Endothelial cell of umbilical vein (primary cell): ENCODE measurements around the gene RAD51B. TPM values are rescaled to one million over a fixed set of nuclear protein-coding genes. Genes with fewer than 3 reads are reported as not detected.

Source experiments
- BruUV-seq: library from RNA; stranded (reverse); fragments of 400-500 nt; replicated peaks from 2 replicates; lab custom pipeline; 2021; lab: Mats Ljungman, UMichigan
- CTCF ChIA-PET: fragments of 300-600, 350-600 bp; sonication (Branson Sonifier 250); formaldehyde crosslinking; loops from one replicate; lab custom pipeline; 2021; ENCODE audit warnings: antibody characterized with exemption, inconsistent platforms; lab: Charles Lee
- POLR2A ChIA-PET: fragments of 300-600, 350-600 bp; sonication (Branson Sonifier 250); formaldehyde crosslinking; loops from one replicate; lab custom pipeline; 2021; ENCODE audit warnings: antibody characterized with exemption, inconsistent platforms; lab: Charles Lee
- DNase-seq: peaks from one replicate; pipeline ENCODE4 v3.0.0-alpha.2; 2011; ENCODE audit warnings: low read depth, low spot score
- FAIRE-seq: peaks from 2 replicates; lab custom pipeline; 2011; peaks lifted over from hg19 to GRCh38; lab: Jason Lieb, UNC
- H2AFZ ChIP-seq: 2 replicates; pipeline ENCODE4 v1.6.0; 2012; ENCODE audit warnings: low read depth, low read length, control low read depth, inconsistent platforms
- H3K27ac ChIP-seq: 2 replicates; pipeline ENCODE4 v1.5.1; 2011; ENCODE audit warnings: low read depth, mild to moderate bottlenecking, control low read depth, low read length, moderate library complexity; ENCODE audit not compliant: insufficient read depth
- H3K27me3 ChIP-seq, 2 experiments: 2 replicates each; pipeline versions ENCODE4 v1.6.0 to v1.6.1; 2011; ENCODE audit warnings: low read length in 2 of 2, mixed read lengths in 1 of 2; ENCODE audit not compliant: control insufficient read depth in 2 of 2, insufficient read depth in 2 of 2
- H3K36me3 ChIP-seq, 2 experiments: 2 replicates in 1 of 2; 3 replicates in 1 of 2; pipeline ENCODE4 v1.5.1; 2011; ENCODE audit warnings: low read length in 2 of 2, mild to moderate bottlenecking in 1 of 2, moderate library complexity in 1 of 2; ENCODE audit not compliant: control insufficient read depth in 2 of 2, insufficient read depth in 2 of 2; ENCODE audit errors: extremely low read depth in 1 of 2
- H3K4me1 ChIP-seq: 3 replicates; pipeline ENCODE4 v1.5.1; 2011; ENCODE audit warnings: mild to moderate bottlenecking, low read length; ENCODE audit not compliant: control insufficient read depth, insufficient read depth; ENCODE audit errors: extremely low read depth
- H3K4me2 ChIP-seq: 2 replicates; pipeline ENCODE4 v1.6.1; 2011; ENCODE audit warnings: low read length, control low read depth, mixed read lengths; ENCODE audit not compliant: insufficient read depth
- H3K4me3 ChIP-seq, 3 experiments: fragments of 200-600 bp in 1 of 3; sonication (generic), shearing (Covaris generic) in 1 of 3; replicated peaks in 1 of 3; 2 replicates each; pipeline ENCODE4 v1.5.1; 2011 to 2016; ENCODE audit warnings: control low read depth in 3 of 3, low read length in 3 of 3, mild to moderate bottlenecking in 2 of 3, inconsistent platforms in 1 of 3, low read depth in 1 of 3, moderate library complexity in 1 of 3; ENCODE audit not compliant: insufficient read depth in 1 of 3
- H3K79me2 ChIP-seq: 2 replicates; pipeline ENCODE4 v1.6.0; 2012; ENCODE audit warnings: low read length, inconsistent platforms; ENCODE audit not compliant: control insufficient read depth, insufficient read depth
- H3K9ac ChIP-seq: replicated peaks from 2 replicates; pipeline ENCODE3; 2011; ENCODE audit warnings: low read length, control low read depth; ENCODE audit not compliant: insufficient read depth; ENCODE audit errors: extremely low read depth
- H3K9me1 ChIP-seq: replicated peaks from 3 replicates; pipeline ENCODE4 v1.6.0; 2011; ENCODE audit warnings: mild to moderate bottlenecking, low read length; ENCODE audit not compliant: control insufficient read depth, insufficient read depth; ENCODE audit errors: extremely low read depth
- H3K9me3 ChIP-seq: replicated peaks from 2 replicates; pipeline ENCODE4 v1.5.1; 2012; ENCODE audit warnings: low read length, inconsistent platforms; ENCODE audit not compliant: control insufficient read depth, insufficient read depth
- H4K20me1 ChIP-seq: replicated peaks from 2 replicates; pipeline ENCODE3; 2011; ENCODE audit warnings: mild to moderate bottlenecking, low read length; ENCODE audit not compliant: control insufficient read depth, insufficient read depth; ENCODE audit errors: extremely low read depth
- EZH2 ChIP-seq: IDR thresholded peaks from 2 replicates; pipeline ENCODE4 v1.6.1; 2012; ENCODE audit warnings: borderline replicate concordance, low read depth, mild to moderate bottlenecking, moderate library complexity, low read length, inconsistent platforms; ENCODE audit not compliant: severe bottlenecking
- FOS ChIP-seq: IDR thresholded peaks from 2 replicates; pipeline ENCODE4 v1.6.1; 2011; ENCODE audit warnings: mild to moderate bottlenecking, low read length, moderate library complexity, borderline replicate concordance; ENCODE audit not compliant: insufficient read depth
- GATA2 ChIP-seq: IDR thresholded peaks from 2 replicates; pipeline ENCODE4 v1.7.0; 2011; ENCODE audit warnings: low read depth, mild to moderate bottlenecking, moderate library complexity, mixed read lengths, low read length; ENCODE audit not compliant: insufficient read length, insufficient read depth
- JUN ChIP-seq: IDR thresholded peaks from 2 replicates; pipeline ENCODE4 v1.6.1; 2011; ENCODE audit warnings: borderline replicate concordance, low read depth; ENCODE audit not compliant: insufficient read length, insufficient read depth
- MYC ChIP-seq: IDR thresholded peaks from one replicate; pipeline ENCODE4 v1.6.1; 2011; ENCODE audit warnings: mild to moderate bottlenecking, low read depth, low read length
- POLR2A ChIP-seq: IDR thresholded peaks from 2 replicates; pipeline ENCODE4 v1.6.1; 2012; ENCODE audit warnings: low read depth, mild to moderate bottlenecking, control low read depth, low read length
- POLR2AphosphoS5 ChIP-seq: IDR thresholded peaks from 2 replicates; pipeline ENCODE4 v1.6.1; 2012; ENCODE audit warnings: low read depth, mild to moderate bottlenecking, control low read depth, low read length, moderate library complexity; ENCODE audit not compliant: insufficient read depth
- dilution Hi-C: fragments of 300-500 bp; cut with MboI; formaldehyde crosslinking; loops from one replicate; pipeline ENCODE4 v1.15.0; 2019; ENCODE audit warnings: low sequenced_read_pairs; ENCODE audit not compliant: extremely low pct_ligation_motif_present
- intact Hi-C: fragments of 100-400 bp; cut with micrococcal nuclease; formaldehyde crosslinking; loops from one replicate; pipeline ENCODE4 v1.10.0; 2022
- polyA plus RNA-seq, 4 experiments: library from polyadenylated mRNA; depleted of rRNA in 3 of 4; stranded (reverse) in 3 of 4; unstranded in 1 of 4; fragments of >200 nt; gene quantifications; 2 replicates each; pipeline versions ENCODE4 v1.2.1 to v1.2.3, GENCODE V29; 2011 to 2012; ENCODE audit warnings: missing spikeins in 1 of 4
- total RNA-seq: library from RNA; stranded (reverse); gene quantifications from 2 replicates; pipeline ENCODE4 v1.2.3, GENCODE V29; 2021
- TF ChIP-seq, protein P1 (sequence below): IDR thresholded peaks from 2 replicates; pipeline ENCODE4 v1.6.1; 2011; ENCODE audit not compliant: insufficient read depth, insufficient read length
- TF ChIP-seq, protein P2 (sequence below), 2 donors: IDR thresholded peaks; 1 replicate in 1 of 2; 2 replicates in 1 of 2; pipeline ENCODE4 v1.5.1; 2011; ENCODE audit warnings: low read length in 2 of 2, mild to moderate bottlenecking in 2 of 2, moderate library complexity in 2 of 2, control low read depth in 1 of 2, inconsistent platforms in 1 of 2, low read depth in 1 of 2; ENCODE audit not compliant: insufficient read depth in 1 of 2; ENCODE audit errors: extremely low read depth in 1 of 2

Gene RAD51B
- total and polyA plus RNA-seq, 2 donors (not counting 3 experiments of a cell fraction or from before 2014, with no cell fraction given) = 3.9 to 19.0 TPM

DNA sequence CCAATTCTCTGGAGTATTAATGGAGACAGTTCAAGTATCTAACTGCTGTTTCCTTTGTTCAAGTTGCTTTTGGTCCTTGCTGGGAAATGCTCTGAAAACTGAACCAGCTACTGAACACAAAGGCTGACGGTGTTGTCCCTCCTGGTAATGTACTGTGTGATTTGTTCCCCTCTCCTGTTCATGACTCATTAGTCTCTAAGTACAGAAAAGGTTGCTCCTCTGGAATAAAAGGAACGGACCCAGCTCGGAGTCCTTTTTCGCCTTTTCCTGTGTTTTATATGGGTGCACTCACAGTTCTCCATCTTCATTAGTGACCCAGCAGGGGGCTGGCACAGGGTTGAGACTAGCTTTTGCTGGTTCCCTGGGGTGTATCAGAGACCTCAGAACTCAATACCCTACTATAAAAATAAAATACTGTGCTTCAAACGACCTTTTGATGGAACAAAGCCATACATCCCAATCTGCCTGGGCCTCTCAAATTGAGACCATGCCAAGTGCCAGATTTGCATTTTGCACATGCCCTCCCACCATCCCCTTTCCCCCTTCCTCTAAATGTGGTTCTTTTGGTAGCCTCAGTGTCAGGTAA lies 269.7 kb downstream of the RAD51B start:
- TF ChIP-seq FOS (no peak), MYC (no peak), POLR2A (no peak), JUN (no peak), POLR2AphosphoS5 (no peak), GATA2 (no peak), EZH2 (no peak)
- TF ChIP-seq, protein P1, sequence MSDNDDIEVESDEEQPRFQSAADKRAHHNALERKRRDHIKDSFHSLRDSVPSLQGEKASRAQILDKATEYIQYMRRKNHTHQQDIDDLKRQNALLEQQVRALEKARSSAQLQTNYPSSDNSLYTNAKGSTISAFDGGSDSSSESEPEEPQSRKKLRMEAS = no peak
- TF ChIP-seq, protein P2, sequence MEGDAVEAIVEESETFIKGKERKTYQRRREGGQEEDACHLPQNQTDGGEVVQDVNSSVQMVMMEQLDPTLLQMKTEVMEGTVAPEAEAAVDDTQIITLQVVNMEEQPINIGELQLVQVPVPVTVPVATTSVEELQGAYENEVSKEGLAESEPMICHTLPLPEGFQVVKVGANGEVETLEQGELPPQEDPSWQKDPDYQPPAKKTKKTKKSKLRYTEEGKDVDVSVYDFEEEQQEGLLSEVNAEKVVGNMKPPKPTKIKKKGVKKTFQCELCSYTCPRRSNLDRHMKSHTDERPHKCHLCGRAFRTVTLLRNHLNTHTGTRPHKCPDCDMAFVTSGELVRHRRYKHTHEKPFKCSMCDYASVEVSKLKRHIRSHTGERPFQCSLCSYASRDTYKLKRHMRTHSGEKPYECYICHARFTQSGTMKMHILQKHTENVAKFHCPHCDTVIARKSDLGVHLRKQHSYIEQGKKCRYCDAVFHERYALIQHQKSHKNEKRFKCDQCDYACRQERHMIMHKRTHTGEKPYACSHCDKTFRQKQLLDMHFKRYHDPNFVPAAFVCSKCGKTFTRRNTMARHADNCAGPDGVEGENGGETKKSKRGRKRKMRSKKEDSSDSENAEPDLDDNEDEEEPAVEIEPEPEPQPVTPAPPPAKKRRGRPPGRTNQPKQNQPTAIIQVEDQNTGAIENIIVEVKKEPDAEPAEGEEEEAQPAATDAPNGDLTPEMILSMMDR (IDR thresholded peaks at IDR 0.05; ENCODE audit: extremely low read depth in 1 of 2, insufficient read depth in 1 of 2, low read depth in 1 of 2, low read length in 2 of 2) = no peak
- Histone ChIP-seq H3K9me3 (no peaks in the 10 kb centered on the region), H3K79me2 (no peaks in the 10 kb centered on the region), H2AFZ (no peak overlapping the region), H3K4me1 (no peaks in the 10 kb centered on the region), H3K36me3 (no peaks in the 10 kb centered on the region), H3K4me2 (no peak overlapping the region), H3K27ac (no peak overlapping the region), H3K9ac (no peak overlapping the region), H3K27me3 (no peaks in the 10 kb centered on the region), H3K9me1 (no peaks in the 10 kb centered on the region), H3K4me3 (no peak overlapping the region), H4K20me1 (no peaks in the 10 kb centered on the region)
- DNase-seq = peak; percentile 6
- FAIRE-seq = no peak
- ChIA-PET CTCF (interaction anchor here (1.5 kb wide), 1 partner anchor 20 kb away, joined by 4 read pairs; no protein-coding TSS in a partner anchor), POLR2A (no interaction called here)
- no TSS peak for BruUV-seq
- dilution Hi-C loops = no loop called here
- intact Hi-C loops = no loop called here
